ENCODE data around the gene ACOT6.

Gene ACOT6

DNA sequence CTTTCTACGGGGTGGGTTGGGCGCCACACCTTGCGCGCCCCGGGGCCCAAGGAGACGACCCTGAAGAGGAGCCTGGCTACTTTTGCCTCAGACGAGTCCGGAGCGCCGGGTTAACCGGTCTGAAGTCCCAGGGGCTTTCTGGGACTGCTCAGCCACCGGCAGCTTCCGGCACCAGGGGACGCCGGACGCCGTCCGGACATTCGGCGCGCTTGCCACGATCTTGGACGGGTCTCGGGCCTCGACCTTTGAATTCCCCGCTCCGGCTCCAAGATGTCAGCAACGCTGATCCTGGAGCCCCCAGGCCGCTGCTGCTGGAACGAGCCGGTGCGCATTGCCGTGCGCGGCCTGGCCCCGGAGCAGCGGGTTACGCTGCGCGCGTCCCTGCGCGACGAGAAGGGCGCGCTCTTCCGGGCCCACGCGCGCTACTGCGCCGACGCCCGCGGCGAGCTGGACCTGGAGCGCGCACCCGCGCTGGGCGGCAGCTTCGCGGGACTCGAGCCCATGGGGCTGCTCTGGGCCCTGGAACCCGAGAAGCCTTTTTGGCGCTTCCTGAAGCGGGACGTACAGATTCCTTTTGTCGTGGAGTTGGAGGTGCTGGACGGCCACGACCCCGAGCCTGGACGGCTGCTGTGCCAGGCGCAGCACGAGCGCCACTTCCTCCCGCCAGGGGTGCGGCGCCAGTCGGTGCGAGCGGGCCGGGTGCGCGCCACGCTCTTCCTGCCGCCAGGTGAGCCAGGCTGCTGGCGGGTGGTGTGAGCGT is 20.4 kb upstream of the ACOT6 start, which contains the start of gene ACOT4:
Gene ACOT4 (plus strand): TSS at position 184 of the 760 bp plus-strand sequence. CDS start 87 bp downstream, at position 271.
- CTCF ChIA-PET: interaction anchor here (1.0 to 1.5 kb wide), 2 partner anchors 21 to 53 kb away, joined by 3 read pairs; partner anchors contain the start of gene DNAL1
- DNase-seq (ENCODE audit: extremely low spot score): peak; percentile 67
- POLR2A ChIA-PET: no interaction called here
- TF ChIP-seq, protein P1, sequence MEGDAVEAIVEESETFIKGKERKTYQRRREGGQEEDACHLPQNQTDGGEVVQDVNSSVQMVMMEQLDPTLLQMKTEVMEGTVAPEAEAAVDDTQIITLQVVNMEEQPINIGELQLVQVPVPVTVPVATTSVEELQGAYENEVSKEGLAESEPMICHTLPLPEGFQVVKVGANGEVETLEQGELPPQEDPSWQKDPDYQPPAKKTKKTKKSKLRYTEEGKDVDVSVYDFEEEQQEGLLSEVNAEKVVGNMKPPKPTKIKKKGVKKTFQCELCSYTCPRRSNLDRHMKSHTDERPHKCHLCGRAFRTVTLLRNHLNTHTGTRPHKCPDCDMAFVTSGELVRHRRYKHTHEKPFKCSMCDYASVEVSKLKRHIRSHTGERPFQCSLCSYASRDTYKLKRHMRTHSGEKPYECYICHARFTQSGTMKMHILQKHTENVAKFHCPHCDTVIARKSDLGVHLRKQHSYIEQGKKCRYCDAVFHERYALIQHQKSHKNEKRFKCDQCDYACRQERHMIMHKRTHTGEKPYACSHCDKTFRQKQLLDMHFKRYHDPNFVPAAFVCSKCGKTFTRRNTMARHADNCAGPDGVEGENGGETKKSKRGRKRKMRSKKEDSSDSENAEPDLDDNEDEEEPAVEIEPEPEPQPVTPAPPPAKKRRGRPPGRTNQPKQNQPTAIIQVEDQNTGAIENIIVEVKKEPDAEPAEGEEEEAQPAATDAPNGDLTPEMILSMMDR (IDR thresholded peaks at IDR 0.05; ENCODE audit: control extremely low read depth, extremely low read depth, low read depth, missing control alignments): no peak

DNA sequence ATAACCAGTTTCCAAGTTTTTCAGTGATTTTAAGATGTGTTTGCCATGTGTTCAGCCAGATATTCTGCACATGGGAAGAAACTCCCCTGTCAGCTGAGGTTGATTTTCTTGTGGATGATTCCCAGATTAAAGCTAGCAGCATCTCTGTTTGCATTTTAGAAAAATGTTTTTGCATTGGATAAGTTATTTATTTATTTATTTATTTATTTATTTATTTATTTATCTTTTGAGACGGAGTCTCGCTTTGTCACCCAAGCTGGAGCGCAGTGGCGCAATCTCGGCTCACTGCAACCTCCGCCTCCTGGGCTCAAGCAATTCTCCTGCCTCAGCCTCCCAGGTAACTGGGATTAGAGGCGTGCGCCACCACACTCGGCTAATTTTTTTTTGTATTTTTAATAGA is 17.8 kb upstream of the ACOT6 start:
- TF ChIP-seq, protein P1 (IDR thresholded peaks at IDR 0.05; ENCODE audit: control extremely low read depth, extremely low read depth, low read depth, missing control alignments): no peak
- ChIA-PET CTCF (interaction anchor here (0.7 to 0.9 kb wide), 2 partner anchors 24 to 39 kb away, joined by 3 read pairs; no protein-coding TSS in a partner anchor), POLR2A (no interaction called here)

DNA sequence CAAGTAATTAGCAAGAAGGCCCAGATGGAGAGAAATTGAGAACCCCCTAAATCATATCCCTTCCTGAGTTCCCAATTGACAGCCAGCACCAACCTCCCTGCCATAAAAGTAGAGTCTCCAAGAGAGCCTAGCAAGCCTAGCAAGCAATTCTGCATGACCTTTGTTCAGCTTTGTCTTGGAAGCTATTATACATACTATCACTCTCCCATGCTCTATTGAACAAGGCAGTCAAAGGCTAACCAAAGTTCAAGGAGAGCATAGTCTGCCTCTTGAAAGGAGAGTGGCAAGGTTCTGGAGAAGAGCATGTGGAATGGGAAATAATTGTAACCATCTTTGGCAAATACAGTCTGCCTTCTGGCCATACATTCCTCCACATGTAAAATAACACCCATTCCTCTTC is 12.8 kb upstream of the ACOT6 start:
- TF ChIP-seq, protein P1 (IDR thresholded peaks at IDR 0.05; ENCODE audit: control extremely low read depth, extremely low read depth, low read depth, missing control alignments): no peak
- POLR2A ChIA-PET: no interaction called here
- DNase-seq (ENCODE audit: extremely low spot score): no peak
- CTCF ChIA-PET: interaction anchor here (1.0 to 1.9 kb wide), 3 partner anchors 10 to 34 kb away, joined by 3 to 7 read pairs (median 4); no protein-coding TSS in a partner anchor

More for the DNA sequence above, 17.8 kb upstream of the ACOT6 start:
- DNase-seq (ENCODE audit: extremely low spot score): no peak

DNA sequence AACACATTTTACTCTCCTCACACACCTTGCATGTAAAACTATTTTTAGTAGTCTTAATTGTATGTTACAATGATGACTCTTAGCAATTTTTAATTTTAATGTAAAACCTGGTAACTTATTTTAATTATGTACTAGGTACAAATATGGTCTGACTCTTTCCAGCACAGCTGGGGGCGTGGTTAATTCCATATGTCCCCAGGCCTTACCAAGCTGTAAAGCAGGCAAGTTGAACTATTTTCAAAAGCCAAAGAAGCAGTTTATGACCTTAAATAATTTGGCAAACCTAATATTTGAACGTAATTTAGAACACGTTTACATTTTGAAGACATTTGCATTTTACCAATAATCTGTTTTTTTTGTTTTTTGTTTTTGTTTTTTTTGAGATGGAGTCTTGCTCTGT is 9.3 kb upstream of the ACOT6 start:
- TF ChIP-seq, protein P1 (IDR thresholded peaks at IDR 0.05; ENCODE audit: control extremely low read depth, extremely low read depth, low read depth, missing control alignments): no peak
- DNase-seq (ENCODE audit: extremely low spot score): no peak
- CTCF ChIA-PET: no interaction called here
- POLR2A ChIA-PET: no interaction called here

DNA sequence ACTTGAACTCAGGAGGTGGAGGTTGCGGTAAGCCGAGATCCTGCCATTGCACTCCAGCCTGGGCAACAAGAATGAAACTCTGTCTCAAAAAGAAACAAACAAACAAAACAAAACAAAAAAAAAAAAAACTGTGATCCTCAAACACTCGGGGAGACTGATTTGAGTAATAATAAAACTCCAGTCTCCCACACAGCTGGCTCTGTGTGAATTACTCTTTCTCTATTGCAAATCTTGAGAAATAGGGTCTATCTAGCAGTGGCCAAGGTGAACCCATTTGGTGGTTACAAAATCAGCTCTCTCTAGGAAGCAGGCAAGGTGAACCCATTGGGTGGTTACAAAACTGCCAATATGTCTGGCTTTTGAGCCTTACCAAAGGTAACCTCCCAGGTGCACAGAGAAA is 6.0 kb upstream of the ACOT6 start:
- ChIA-PET CTCF (interaction anchor here (0.8 to 2.5 kb wide), 4 partner anchors 11 to 98 kb away, joined by 3 to 6 read pairs (median 4); no protein-coding TSS in a partner anchor), POLR2A (no interaction called here)
- no peak for DNase-seq (ENCODE audit: extremely low spot score)
- TF ChIP-seq, protein P1 (IDR thresholded peaks at IDR 0.05; ENCODE audit: control extremely low read depth, extremely low read depth, low read depth, missing control alignments): no peak

DNA sequence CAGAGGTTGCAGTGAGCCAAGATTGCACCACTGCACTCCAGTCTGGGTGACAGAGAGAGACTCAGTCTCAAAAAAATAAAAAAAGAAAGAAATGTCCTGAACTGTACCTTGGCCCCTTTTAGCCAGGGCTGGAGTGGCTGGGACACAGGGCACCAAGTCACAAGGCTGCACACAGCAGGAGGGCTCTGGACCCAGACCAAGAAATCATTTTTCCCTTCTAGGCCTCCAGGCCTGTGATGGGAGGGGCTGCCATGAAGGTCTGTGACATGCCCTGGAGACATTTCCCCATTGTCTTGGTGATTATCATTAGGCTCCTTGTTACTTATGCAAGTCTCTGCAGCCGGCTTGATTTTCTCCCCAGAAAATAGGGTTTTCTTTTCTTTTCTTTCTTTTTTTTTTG is 5.1 kb upstream of the ACOT6 start:
- ChIA-PET POLR2A (no interaction called here), CTCF (interaction anchor here (1.2 to 2.5 kb wide), 3 partner anchors 17 to 99 kb away, joined by 3 to 6 read pairs (median 4); no protein-coding TSS in a partner anchor)
- TF ChIP-seq, protein P1 (IDR thresholded peaks at IDR 0.05; ENCODE audit: control extremely low read depth, extremely low read depth, low read depth, missing control alignments): no peak
- no peak for DNase-seq (ENCODE audit: extremely low spot score)
